GM23338 (cell line): ENCODE measurements around the gene KIF15. TPM values are rescaled to one million over a fixed set of nuclear protein-coding genes. Genes with fewer than 3 reads are reported as not detected.

Experiments used
- ATAC-seq: fragments of 200-7000 bp; cut with Tn5 transposase; 3 replicates; pipeline ENCODE4 v1.9.1; 2020
- DNase-seq: peaks from one replicate; pipeline ENCODE4 v3.0.0-alpha.2; 2015; ENCODE audit warnings: low spot score
- H2AFZ ChIP-seq: fragments of 200-600 bp; sonication (generic); 2 replicates; pipeline ENCODE4 v1.8.0; 2016; ENCODE audit warnings: antibody characterized with exemption, mild to moderate bottlenecking, moderate library complexity
- H3F3A ChIP-seq: fragments of 200-600 bp; sonication (generic); replicated peaks from 2 replicates; pipeline ENCODE4 v1.8.0; 2017; ENCODE audit warnings: antibody characterized with exemption, mixed run types, low read depth
- H3K27ac ChIP-seq: fragments of 200-600 bp; sonication (generic); 2 replicates; pipeline ENCODE4 v1.6.1; 2016; ENCODE audit warnings: low read depth
- H3K27me3 ChIP-seq: fragments of 200-600 bp; sonication (generic); 2 replicates; pipeline ENCODE4 v1.8.0; 2016; ENCODE audit warnings: mild to moderate bottlenecking, mixed run types, moderate library complexity; ENCODE audit not compliant: insufficient read depth
- H3K36me3 ChIP-seq: fragments of 200-600 bp; sonication (generic); 2 replicates; pipeline ENCODE4 v1.8.0; 2016; ENCODE audit warnings: mild to moderate bottlenecking; ENCODE audit not compliant: insufficient read depth
- H3K4me1 ChIP-seq: fragments of 200-600 bp; sonication (generic); 2 replicates; pipeline ENCODE4 v1.8.0; 2016; ENCODE audit warnings: mild to moderate bottlenecking, moderate library complexity; ENCODE audit not compliant: insufficient read depth
- H3K4me2 ChIP-seq: fragments of 200-600 bp; sonication (generic); 2 replicates; pipeline ENCODE4 v1.7.1; 2017; ENCODE audit warnings: mixed run types
- H3K4me3 ChIP-seq: fragments of 200-600 bp; sonication (generic); 2 replicates; pipeline ENCODE4 v1.6.1; 2016; ENCODE audit warnings: mixed run types
- H3K79me2 ChIP-seq: fragments of 200-600 bp; sonication (generic); replicated peaks from 2 replicates; pipeline ENCODE4 v1.8.0; 2017; ENCODE audit warnings: mild to moderate bottlenecking; ENCODE audit not compliant: insufficient read depth
- H3K9me2 ChIP-seq: fragments of 200-600 bp; sonication (generic); 2 replicates; pipeline ENCODE4 v1.8.0; 2017; ENCODE audit not compliant: insufficient read depth
- H4K20me1 ChIP-seq: fragments of 200-600 bp; sonication (generic); replicated peaks from 2 replicates; pipeline ENCODE4 v1.8.0; 2017; ENCODE audit warnings: mild to moderate bottlenecking; ENCODE audit not compliant: insufficient read depth
- H3K27ac Mint-ChIP-seq: 2 replicates; pipeline ENCODE4 v1.8.0; 2020; ENCODE audit warnings: inconsistent platforms, mild to moderate bottlenecking, moderate library complexity, mixed read lengths
- H3K27me3 Mint-ChIP-seq: 3 replicates; pipeline ENCODE4 v1.8.0; 2022; ENCODE audit warnings: low read depth, mild to moderate bottlenecking, moderate library complexity, mixed read lengths, inconsistent platforms; ENCODE audit not compliant: insufficient read depth, poor library complexity
- H3K36me3 Mint-ChIP-seq: 3 replicates; pipeline ENCODE4 v1.8.0; 2021; ENCODE audit warnings: low read depth, mild to moderate bottlenecking, inconsistent platforms, moderate library complexity, mixed read lengths
- H3K4me1 Mint-ChIP-seq: 3 replicates; pipeline ENCODE4 v1.8.0; 2020; ENCODE audit warnings: mild to moderate bottlenecking, inconsistent platforms, mixed read lengths
- H3K4me3 Mint-ChIP-seq: 3 replicates; pipeline ENCODE4 v1.8.0; 2021; ENCODE audit warnings: moderate library complexity, mild to moderate bottlenecking, inconsistent platforms, mixed read lengths
- H3K9me3 Mint-ChIP-seq: 3 replicates; pipeline ENCODE4 v1.8.0; 2020; ENCODE audit warnings: moderate library complexity, mild to moderate bottlenecking, inconsistent platforms, mixed read lengths
- CREB1 ChIP-seq: fragments of 250-450 bp; sonication (Bioruptor Pico); IDR thresholded peaks from 2 replicates; pipeline ENCODE4 v1.5.0; 2020; ENCODE audit warnings: low read depth, mild to moderate bottlenecking, moderate library complexity
- EZH2 ChIP-seq: fragments of 200-600 bp; sonication (generic); IDR thresholded peaks from one replicate; pipeline ENCODE4 v1.8.0; 2017; ENCODE audit warnings: antibody characterized with exemption, mild to moderate bottlenecking, low read depth; ENCODE audit not compliant: unreplicated experiment
- EZH2phosphoT487 ChIP-seq: fragments of 200-600 bp; sonication (generic); IDR thresholded peaks from one replicate; pipeline ENCODE4 v1.8.1; 2018; ENCODE audit warnings: antibody characterized with exemption; ENCODE audit not compliant: unreplicated experiment
- JUNB ChIP-seq: IDR thresholded peaks from one replicate; pipeline ENCODE4 v1.6.1; 2016; ENCODE audit warnings: antibody characterized with exemption; ENCODE audit not compliant: unreplicated experiment
- POLR2AphosphoS5 ChIP-seq: IDR thresholded peaks from 2 replicates; pipeline ENCODE4 v1.6.1; 2016; ENCODE audit warnings: antibody characterized with exemption, low read depth
- STAT1 ChIP-seq: IDR thresholded peaks from one replicate; pipeline ENCODE4 v1.6.1; 2016; ENCODE audit warnings: antibody characterized with exemption; ENCODE audit not compliant: unreplicated experiment
- ZNF114 ChIP-seq: fragments of 250-450 bp; sonication (Bioruptor Pico); IDR thresholded peaks from 2 replicates; pipeline ENCODE4 v1.5.0; 2020; ENCODE audit warnings: mild to moderate bottlenecking, moderate library complexity
- ZNF331 ChIP-seq: fragments of 250-450 bp; sonication (Bioruptor Pico); IDR thresholded peaks from 2 replicates; pipeline ENCODE4 v1.5.0; 2020; ENCODE audit warnings: low read depth, mild to moderate bottlenecking, moderate library complexity
- polyA plus RNA-seq: library from polyadenylated mRNA; unstranded; fragments of >200 nt; fragmentation: Nextera tagmentation; extraction: Ambion mirVana; gene quantifications from 2 replicates; pipeline ENCODE4 v1.2.1, GENCODE V29; 2016
- total RNA-seq: library from RNA; depleted of rRNA; stranded (reverse); fragments of >200 nt; shearing (Covaris generic); gene quantifications from 2 replicates; pipeline ENCODE4 v1.2.3, GENCODE V29; 2014
- TF ChIP-seq, protein P1 (sequence below): IDR thresholded peaks from 2 replicates; pipeline ENCODE4 v1.6.1; 2016; ENCODE audit warnings: antibody characterized with exemption
- TF ChIP-seq, protein P2 (sequence below): fragments of 250-450 bp; sonication (Bioruptor Pico); IDR thresholded peaks from 2 replicates; pipeline ENCODE4 v1.5.0; 2020; ENCODE audit warnings: mild to moderate bottlenecking, moderate library complexity
- TF ChIP-seq, protein P3 (sequence below): IDR thresholded peaks from one replicate; pipeline ENCODE4 v1.6.1; 2018; ENCODE audit warnings: antibody characterized with exemption; ENCODE audit not compliant: unreplicated experiment

Gene KIF15
- total and polyA plus RNA-seq, 2 experiments from 2014 or later, result 21.2 to 25.8 TPM

DNA sequence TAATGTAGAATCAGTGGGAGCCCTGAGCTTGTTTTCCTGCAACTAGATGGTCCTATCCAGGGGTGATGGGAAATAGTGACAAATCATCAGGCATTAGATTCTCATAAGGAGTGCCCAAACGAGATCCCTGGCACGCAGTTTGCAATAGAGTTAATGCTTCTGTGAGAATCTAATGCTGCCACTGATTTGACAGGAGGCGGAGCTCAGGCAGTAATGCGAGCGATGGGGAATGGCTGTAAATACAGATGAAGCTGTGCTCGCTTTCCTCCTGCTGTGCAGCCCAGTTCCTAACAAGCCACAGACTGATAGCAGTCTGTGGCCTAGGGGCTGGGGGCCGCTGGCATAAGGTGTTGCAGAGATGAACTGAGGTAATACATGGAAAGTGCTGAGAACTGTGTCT is 71.8 kb downstream of the KIF15 start:
- DNase-seq (no peak), ATAC-seq (no peak)
- no peaks in the 10 kb centered on the region for H3F3A ChIP-seq
- Mint-ChIP-seq H3K9me3 (peaks cover 9% of the 10 kb centered on the region; the same call in 2 of the 3 replicates), H3K36me3 (peaks cover 59% of the 10 kb centered on the region), H3K27me3 (no peaks in the 10 kb centered on the region), H3K27ac (no peak overlapping the region), H3K4me1 (no peaks in the 10 kb centered on the region), H3K4me3 (no peak overlapping the region)
- no peak overlapping the region for H2AFZ ChIP-seq
- peaks cover 48% of the 10 kb centered on the region for H3K36me3 ChIP-seq
- no peaks in the 10 kb centered on the region for H3K79me2 ChIP-seq
- no peaks in the 10 kb centered on the region for H3K27me3 ChIP-seq
- no peak overlapping the region for H3K4me3 ChIP-seq
- H3K9me2 ChIP-seq, result 0 out of 2 replicates have a peak, but pooled peaks cover 2% of the 10 kb centered on the region
- no peaks in the 10 kb centered on the region for H3K4me1 ChIP-seq
- no peaks in the 10 kb centered on the region for H4K20me1 ChIP-seq
- no peak for TF ChIP-seq CREB1
- TF ChIP-seq POLR2AphosphoS5, result no peak
- no peak for TF ChIP-seq EZH2phosphoT487
- TF ChIP-seq STAT1, result no peak
- TF ChIP-seq ZNF331 (CRISPR knock-in tag), result no peak
- TF ChIP-seq JUNB, result no peak
- TF ChIP-seq ZNF114, result no peak
- TF ChIP-seq, protein P1, sequence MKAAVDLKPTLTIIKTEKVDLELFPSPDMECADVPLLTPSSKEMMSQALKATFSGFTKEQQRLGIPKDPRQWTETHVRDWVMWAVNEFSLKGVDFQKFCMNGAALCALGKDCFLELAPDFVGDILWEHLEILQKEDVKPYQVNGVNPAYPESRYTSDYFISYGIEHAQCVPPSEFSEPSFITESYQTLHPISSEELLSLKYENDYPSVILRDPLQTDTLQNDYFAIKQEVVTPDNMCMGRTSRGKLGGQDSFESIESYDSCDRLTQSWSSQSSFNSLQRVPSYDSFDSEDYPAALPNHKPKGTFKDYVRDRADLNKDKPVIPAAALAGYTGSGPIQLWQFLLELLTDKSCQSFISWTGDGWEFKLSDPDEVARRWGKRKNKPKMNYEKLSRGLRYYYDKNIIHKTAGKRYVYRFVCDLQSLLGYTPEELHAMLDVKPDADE, result no peak
- TF ChIP-seq, protein P2, sequence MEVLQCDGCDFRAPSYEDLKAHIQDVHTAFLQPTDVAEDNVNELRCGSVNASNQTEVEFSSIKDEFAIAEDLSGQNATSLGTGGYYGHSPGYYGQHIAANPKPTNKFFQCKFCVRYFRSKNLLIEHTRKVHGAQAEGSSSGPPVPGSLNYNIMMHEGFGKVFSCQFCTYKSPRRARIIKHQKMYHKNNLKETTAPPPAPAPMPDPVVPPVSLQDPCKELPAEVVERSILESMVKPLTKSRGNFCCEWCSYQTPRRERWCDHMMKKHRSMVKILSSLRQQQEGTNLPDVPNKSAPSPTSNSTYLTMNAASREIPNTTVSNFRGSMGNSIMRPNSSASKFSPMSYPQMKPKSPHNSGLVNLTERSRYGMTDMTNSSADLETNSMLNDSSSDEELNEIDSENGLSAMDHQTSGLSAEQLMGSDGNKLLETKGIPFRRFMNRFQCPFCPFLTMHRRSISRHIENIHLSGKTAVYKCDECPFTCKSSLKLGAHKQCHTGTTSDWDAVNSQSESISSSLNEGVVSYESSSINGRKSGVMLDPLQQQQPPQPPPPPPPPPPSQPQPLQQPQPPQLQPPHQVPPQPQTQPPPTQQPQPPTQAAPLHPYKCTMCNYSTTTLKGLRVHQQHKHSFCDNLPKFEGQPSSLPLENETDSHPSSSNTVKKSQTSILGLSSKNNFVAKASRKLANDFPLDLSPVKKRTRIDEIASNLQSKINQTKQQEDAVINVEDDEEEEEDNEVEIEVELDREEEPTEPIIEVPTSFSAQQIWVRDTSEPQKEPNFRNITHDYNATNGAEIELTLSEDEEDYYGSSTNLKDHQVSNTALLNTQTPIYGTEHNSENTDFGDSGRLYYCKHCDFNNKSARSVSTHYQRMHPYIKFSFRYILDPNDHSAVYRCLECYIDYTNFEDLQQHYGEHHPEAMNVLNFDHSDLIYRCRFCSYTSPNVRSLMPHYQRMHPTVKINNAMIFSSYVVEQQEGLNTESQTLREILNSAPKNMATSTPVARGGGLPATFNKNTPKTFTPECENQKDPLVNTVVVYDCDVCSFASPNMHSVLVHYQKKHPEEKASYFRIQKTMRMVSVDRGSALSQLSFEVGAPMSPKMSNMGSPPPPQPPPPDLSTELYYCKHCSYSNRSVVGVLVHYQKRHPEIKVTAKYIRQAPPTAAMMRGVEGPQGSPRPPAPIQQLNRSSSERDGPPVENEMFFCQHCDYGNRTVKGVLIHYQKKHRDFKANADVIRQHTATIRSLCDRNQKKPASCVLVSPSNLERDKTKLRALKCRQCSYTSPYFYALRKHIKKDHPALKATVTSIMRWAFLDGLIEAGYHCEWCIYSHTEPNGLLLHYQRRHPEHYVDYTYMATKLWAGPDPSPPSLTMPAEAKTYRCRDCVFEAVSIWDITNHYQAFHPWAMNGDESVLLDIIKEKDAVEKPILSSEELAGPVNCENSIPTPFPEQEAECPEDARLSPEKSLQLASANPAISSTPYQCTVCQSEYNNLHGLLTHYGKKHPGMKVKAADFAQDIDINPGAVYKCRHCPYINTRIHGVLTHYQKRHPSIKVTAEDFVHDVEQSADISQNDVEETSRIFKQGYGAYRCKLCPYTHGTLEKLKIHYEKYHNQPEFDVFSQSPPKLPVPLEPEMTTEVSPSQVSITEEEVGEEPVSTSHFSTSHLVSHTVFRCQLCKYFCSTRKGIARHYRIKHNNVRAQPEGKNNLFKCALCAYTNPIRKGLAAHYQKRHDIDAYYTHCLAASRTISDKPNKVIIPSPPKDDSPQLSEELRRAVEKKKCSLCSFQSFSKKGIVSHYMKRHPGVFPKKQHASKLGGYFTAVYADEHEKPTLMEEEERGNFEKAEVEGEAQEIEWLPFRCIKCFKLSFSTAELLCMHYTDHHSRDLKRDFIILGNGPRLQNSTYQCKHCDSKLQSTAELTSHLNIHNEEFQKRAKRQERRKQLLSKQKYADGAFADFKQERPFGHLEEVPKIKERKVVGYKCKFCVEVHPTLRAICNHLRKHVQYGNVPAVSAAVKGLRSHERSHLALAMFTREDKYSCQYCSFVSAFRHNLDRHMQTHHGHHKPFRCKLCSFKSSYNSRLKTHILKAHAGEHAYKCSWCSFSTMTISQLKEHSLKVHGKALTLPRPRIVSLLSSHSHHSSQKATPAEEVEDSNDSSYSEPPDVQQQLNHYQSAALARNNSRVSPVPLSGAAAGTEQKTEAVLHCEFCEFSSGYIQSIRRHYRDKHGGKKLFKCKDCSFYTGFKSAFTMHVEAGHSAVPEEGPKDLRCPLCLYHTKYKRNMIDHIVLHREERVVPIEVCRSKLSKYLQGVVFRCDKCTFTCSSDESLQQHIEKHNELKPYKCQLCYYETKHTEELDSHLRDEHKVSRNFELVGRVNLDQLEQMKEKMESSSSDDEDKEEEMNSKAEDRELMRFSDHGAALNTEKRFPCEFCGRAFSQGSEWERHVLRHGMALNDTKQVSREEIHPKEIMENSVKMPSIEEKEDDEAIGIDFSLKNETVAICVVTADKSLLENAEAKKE, result no peak
- TF ChIP-seq EZH2, result no peak
- TF ChIP-seq, protein P3, sequence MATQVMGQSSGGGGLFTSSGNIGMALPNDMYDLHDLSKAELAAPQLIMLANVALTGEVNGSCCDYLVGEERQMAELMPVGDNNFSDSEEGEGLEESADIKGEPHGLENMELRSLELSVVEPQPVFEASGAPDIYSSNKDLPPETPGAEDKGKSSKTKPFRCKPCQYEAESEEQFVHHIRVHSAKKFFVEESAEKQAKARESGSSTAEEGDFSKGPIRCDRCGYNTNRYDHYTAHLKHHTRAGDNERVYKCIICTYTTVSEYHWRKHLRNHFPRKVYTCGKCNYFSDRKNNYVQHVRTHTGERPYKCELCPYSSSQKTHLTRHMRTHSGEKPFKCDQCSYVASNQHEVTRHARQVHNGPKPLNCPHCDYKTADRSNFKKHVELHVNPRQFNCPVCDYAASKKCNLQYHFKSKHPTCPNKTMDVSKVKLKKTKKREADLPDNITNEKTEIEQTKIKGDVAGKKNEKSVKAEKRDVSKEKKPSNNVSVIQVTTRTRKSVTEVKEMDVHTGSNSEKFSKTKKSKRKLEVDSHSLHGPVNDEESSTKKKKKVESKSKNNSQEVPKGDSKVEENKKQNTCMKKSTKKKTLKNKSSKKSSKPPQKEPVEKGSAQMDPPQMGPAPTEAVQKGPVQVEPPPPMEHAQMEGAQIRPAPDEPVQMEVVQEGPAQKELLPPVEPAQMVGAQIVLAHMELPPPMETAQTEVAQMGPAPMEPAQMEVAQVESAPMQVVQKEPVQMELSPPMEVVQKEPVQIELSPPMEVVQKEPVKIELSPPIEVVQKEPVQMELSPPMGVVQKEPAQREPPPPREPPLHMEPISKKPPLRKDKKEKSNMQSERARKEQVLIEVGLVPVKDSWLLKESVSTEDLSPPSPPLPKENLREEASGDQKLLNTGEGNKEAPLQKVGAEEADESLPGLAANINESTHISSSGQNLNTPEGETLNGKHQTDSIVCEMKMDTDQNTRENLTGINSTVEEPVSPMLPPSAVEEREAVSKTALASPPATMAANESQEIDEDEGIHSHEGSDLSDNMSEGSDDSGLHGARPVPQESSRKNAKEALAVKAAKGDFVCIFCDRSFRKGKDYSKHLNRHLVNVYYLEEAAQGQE, result no peak
- H3K4me2 ChIP-seq, result no peak overlapping the region
- H3K27ac ChIP-seq, result no peak overlapping the region
